Smooth muscle cell (in vitro differentiated cells): Measurements from ENCODE around the gene TAPBPL. TPM values are rescaled to one million over a fixed set of nuclear protein-coding genes. Genes with fewer than 3 reads are reported as not detected.

Experiments
- DNase-seq: peaks from one replicate; lab custom pipeline; 2025; ENCODE audit not compliant: unreplicated experiment; lab: John Stamatoyannopoulos, UW
- H2AFZ ChIP-seq: fragments of 200-600 bp; sonication (generic); 2 replicates; pipeline ENCODE4 v1.6.0; 2016; ENCODE audit warnings: antibody characterized with exemption, low read depth, mild to moderate bottlenecking
- H3F3A ChIP-seq: fragments of 200-600 bp; sonication (generic); 2 replicates; pipeline ENCODE4 v1.6.0; 2017; ENCODE audit warnings: antibody characterized with exemption, low read depth
- H3K27ac ChIP-seq: fragments of 200-600 bp; sonication (generic); 2 replicates; pipeline ENCODE4 v1.5.1; 2016; ENCODE audit warnings: low read depth, mild to moderate bottlenecking
- H3K27me3 ChIP-seq: fragments of 200-600 bp; sonication (generic); 2 replicates; pipeline ENCODE4 v1.6.1; 2016; ENCODE audit warnings: low read depth, mild to moderate bottlenecking
- H3K36me3 ChIP-seq: fragments of 200-600 bp; sonication (generic); 2 replicates; pipeline ENCODE4 v1.5.1; 2016; ENCODE audit warnings: low read depth
- H3K4me1 ChIP-seq: fragments of 200-600 bp; sonication (generic); 2 replicates; pipeline ENCODE4 v1.5.1; 2016; ENCODE audit warnings: low read depth
- H3K4me2 ChIP-seq: fragments of 200-600 bp; sonication (generic); 2 replicates; pipeline ENCODE4 v1.6.0; 2016; ENCODE audit warnings: mild to moderate bottlenecking
- H3K4me3 ChIP-seq: fragments of 200-600 bp; sonication (generic); 2 replicates; pipeline ENCODE4 v1.5.1; 2016; ENCODE audit warnings: mild to moderate bottlenecking
- H3K79me2 ChIP-seq: fragments of 200-600 bp; sonication (generic); 2 replicates; pipeline ENCODE4 v1.6.0; 2016; ENCODE audit warnings: low read depth, mild to moderate bottlenecking
- H3K9ac ChIP-seq: fragments of 200-600 bp; sonication (generic); 2 replicates; pipeline ENCODE4 v1.6.0; 2016; ENCODE audit warnings: low read depth
- H3K9me3 ChIP-seq: fragments of 200-600 bp; sonication (generic); replicated peaks from 2 replicates; pipeline ENCODE4 v1.5.1; 2016; ENCODE audit warnings: low read depth
- H4K20me1 ChIP-seq: fragments of 200-600 bp; sonication (generic); 2 replicates; pipeline ENCODE4 v1.6.0; 2016; ENCODE audit warnings: low read depth
- CTCF ChIP-seq: fragments of 200-600 bp; sonication (generic); IDR thresholded peaks from 2 replicates; pipeline ENCODE4 v1.5.1; 2017; ENCODE audit warnings: borderline replicate concordance, mild to moderate bottlenecking, antibody characterized with exemption; ENCODE audit not compliant: insufficient read depth, poor library complexity, severe bottlenecking
- WGBS: methylation state at CpG from one replicate; pipeline ENCODE4 v1.1.7; 2016; ENCODE audit warnings: low lambda C conversion rate; 5-methylcytosine and 5-hydroxymethylcytosine counted together
- polyA plus RNA-seq: library from polyadenylated mRNA; unstranded; fragments of >200 nt; fragmentation: Nextera tagmentation; extraction: Ambion mirVana; gene quantifications from 2 replicates; pipeline ENCODE4 v1.2.1, GENCODE V29; 2016
- total RNA-seq: library from RNA; depleted of rRNA; stranded (reverse); fragments of >200 nt; gene quantifications from 2 replicates; pipeline ENCODE4 v1.2.3, GENCODE V29; 2014

The TAPBPL gene
- total and polyA plus RNA-seq, 2 experiments from 2014 or later, result 0.85 to 3.2 TPM

DNA sequence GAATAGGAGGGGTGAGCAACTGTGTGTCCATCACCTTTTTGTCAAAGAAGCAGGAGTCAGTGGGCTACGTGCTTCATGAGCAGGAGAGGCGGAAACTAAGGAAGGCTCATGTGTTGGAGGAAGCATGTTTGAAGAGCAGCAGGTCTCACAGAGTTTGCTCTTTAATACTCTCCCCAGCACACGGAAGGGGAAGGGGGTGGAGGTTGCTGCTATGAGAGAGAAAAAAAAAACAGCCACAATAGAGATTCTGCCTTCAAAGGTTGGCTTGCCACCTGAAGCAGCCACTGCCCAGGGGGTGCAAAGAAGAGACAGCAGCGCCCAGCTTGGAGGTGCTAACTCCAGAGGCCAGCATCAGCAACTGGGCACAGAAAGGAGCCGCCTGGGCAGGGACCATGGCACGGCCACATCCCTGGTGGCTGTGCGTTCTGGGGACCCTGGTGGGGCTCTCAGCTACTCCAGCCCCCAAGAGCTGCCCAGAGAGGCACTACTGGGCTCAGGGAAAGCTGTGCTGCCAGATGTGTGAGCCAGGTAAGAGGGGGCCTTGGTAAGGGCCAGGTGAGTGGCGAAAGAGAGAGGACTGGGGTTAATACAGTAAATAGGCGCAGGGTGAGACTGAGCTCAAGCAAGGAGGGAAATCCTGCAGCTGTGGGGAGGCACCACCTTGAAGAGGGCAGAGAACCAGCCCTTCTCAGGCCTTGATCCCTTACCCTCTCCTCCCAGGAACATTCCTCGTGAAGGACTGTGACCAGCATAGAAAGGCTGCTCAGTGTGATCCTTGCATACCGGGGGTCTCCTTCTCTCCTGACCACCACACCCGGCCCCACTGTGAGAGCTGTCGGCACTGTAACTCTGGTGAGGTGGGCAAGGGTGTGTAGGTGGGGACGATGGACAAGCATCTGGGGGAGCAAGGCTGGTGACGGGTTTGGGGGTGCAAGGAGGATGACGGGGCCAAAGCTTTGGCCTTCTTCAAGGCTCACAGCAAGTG, 6.8 kb upstream of the TAPBPL start, which contains the start of gene CD27:
TSS of gene CD27 (plus strand) at position 252 of the 985 bp plus-strand sequence. CDS start at position 393, 141 bp downstream.
- Histone ChIP-seq H3K4me3 (no peak within 1 kb of the TSS), H3K4me2 (no peak within 1 kb of the TSS), H2AFZ (no peak within 1 kb of the TSS), H3K79me2 (no peaks in the 10 kb centered on the region), H4K20me1 (no peaks in the 10 kb centered on the region), H3K27me3 (no peaks in the 10 kb centered on the region), H3K4me1 (peaks cover 3% of the 10 kb centered on the region), H3F3A (no peaks in the 10 kb centered on the region), H3K27ac (no peak within 1 kb of the TSS), H3K9ac (no peak within 1 kb of the TSS), H3K36me3 (no peaks in the 10 kb centered on the region), H3K9me3 (no peaks in the 10 kb centered on the region)
- 91% methylated on average over 16 of the region's 16 CpGs for WGBS
- DNase-seq, result no peak
- no peak for TF ChIP-seq CTCF

DNA sequence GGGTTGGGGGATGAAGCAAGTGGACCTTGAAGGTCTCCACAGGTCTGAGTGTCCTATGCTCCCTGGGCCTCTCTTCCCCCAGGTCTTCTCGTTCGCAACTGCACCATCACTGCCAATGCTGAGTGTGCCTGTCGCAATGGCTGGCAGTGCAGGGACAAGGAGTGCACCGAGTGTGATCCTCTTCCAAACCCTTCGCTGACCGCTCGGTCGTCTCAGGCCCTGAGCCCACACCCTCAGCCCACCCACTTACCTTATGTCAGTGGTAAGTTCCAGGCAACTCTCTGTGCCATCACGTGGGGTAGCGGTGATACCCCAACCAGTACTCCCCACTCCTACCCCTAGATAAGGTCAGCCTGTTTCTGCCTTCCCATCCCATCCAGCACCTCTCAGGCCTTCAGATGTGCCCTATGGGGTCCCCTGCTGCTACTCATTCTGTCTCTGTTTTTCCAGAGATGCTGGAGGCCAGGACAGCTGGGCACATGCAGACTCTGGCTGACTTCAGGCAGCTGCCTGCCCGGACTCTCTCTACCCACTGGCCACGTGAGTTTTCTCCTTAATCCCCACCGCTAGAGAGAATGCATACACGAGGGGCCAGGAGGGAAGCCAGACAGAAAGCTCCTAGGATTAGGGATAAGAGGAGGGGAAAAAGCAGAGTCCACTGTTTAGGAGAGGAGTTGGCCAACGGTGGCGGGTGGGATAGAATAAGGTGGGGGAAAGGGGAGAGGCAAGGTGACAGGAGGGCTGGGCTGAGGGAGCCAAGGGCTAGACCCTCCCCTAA, 1.6 kb upstream of the TAPBPL start:
- no peaks in the 10 kb centered on the region for H3K9me3 ChIP-seq
- H3K9ac ChIP-seq, result no peak overlapping the region
- H3K27me3 ChIP-seq, result no peaks in the 10 kb centered on the region
- no peaks in the 10 kb centered on the region for H3K36me3 ChIP-seq
- peak overlapping the region; percentile 11 for H3K27ac ChIP-seq
- H2AFZ ChIP-seq, result no peak overlapping the region
- H3K4me1 ChIP-seq, result peaks cover 33% of the 10 kb centered on the region
- no peak for DNase-seq
- no peaks in the 10 kb centered on the region for H4K20me1 ChIP-seq
- no peaks in the 10 kb centered on the region for H3F3A ChIP-seq
- WGBS, result 62% methylated on average over 16 of the region's 16 CpGs
- H3K79me2 ChIP-seq, result no peaks in the 10 kb centered on the region
- peak overlapping the region; percentile 55 for H3K4me3 ChIP-seq
- TF ChIP-seq CTCF, result no peak
- peak overlapping the region; percentile 87 for H3K4me2 ChIP-seq

DNA sequence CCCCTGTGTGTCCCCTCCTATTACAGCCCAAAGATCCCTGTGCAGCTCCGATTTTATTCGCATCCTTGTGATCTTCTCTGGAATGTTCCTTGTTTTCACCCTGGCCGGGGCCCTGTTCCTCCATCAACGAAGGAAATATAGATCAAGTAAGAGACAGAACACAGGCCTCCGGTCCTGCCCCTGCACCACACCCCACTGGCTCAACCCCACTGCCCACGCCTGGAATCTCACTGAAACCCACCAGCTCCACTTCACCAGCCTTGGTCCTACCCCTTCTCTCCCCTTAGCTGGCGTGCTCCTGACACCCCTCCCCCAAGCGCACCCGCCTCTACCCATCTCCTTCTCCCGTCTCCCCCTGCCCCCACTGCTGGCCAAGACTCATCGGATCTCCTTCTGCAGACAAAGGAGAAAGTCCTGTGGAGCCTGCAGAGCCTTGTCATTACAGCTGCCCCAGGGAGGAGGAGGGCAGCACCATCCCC, 934 bp upstream of the TAPBPL start:
- Histone ChIP-seq H3K27ac (peak overlapping the region; percentile 50), H3K27me3 (no peaks in the 10 kb centered on the region), H3K4me3 (peak overlapping the region; percentile 55), H3K4me1 (peaks cover 33% of the 10 kb centered on the region), H3K9ac (no peak overlapping the region), H3F3A (no peaks in the 10 kb centered on the region), H3K9me3 (no peaks in the 10 kb centered on the region), H3K36me3 (no peaks in the 10 kb centered on the region), H3K79me2 (no peaks in the 10 kb centered on the region), H4K20me1 (no peaks in the 10 kb centered on the region), H2AFZ (no peak overlapping the region), H3K4me2 (peak overlapping the region; percentile 87)
- DNase-seq, result no peak
- no peak for TF ChIP-seq CTCF
- WGBS, result 35% methylated on average over 11 of the region's 11 CpGs
